Skeletal muscle tissue (tissue), 4 donors: ENCODE data around the gene EIF3D. TPM values are rescaled to one million over a fixed set of nuclear protein-coding genes. Genes with fewer than 3 reads are reported as not detected.

Experiments
- H3K27ac ChIP-seq: one replicate; pipeline ENCODE4 v1.7.0; 2013; ENCODE audit warnings: mild to moderate bottlenecking, low read depth, low read length, inconsistent platforms
- H3K27me3 ChIP-seq, 3 donors: one replicate each; pipeline ENCODE4 v1.7.0; 2013; ENCODE audit warnings: low read length in 3 of 3; ENCODE audit not compliant: control insufficient read depth in 3 of 3, insufficient read depth in 3 of 3
- H3K36me3 ChIP-seq, 3 donors: one replicate each; pipeline ENCODE4 v1.7.0; 2013; ENCODE audit warnings: low read length in 3 of 3; ENCODE audit not compliant: control insufficient read depth in 3 of 3, insufficient read depth in 3 of 3
- H3K4me1 ChIP-seq, 3 donors: one replicate each; pipeline ENCODE4 v1.7.0; 2013; ENCODE audit warnings: low read length in 3 of 3, mild to moderate bottlenecking in 3 of 3; ENCODE audit not compliant: control insufficient read depth in 3 of 3, insufficient read depth in 3 of 3
- H3K4me3 ChIP-seq, 3 donors: one replicate each; pipeline ENCODE4 v1.7.0; 2013; ENCODE audit warnings: low read length in 3 of 3
- H3K9ac ChIP-seq, 3 donors: one replicate each; pipeline ENCODE4 v1.7.0; 2013; ENCODE audit warnings: low read length in 3 of 3, mild to moderate bottlenecking in 3 of 3, moderate library complexity in 2 of 3, low read depth in 1 of 3
- H3K9me3 ChIP-seq, 3 donors: one replicate each; pipeline ENCODE4 v1.7.0; 2013; ENCODE audit warnings: low read length in 3 of 3; ENCODE audit not compliant: control insufficient read depth in 3 of 3
- total RNA-seq: library from RNA; depleted of rRNA; stranded (reverse); fragments of >200 nt; gene quantifications from one replicate; pipeline ENCODE4 v1.2.3, GENCODE V29; 2014
- donor health status: Osteomylitis.

The EIF3D gene
- total RNA-seq, 1 donor from 2014 or later, result 294 TPM

DNA sequence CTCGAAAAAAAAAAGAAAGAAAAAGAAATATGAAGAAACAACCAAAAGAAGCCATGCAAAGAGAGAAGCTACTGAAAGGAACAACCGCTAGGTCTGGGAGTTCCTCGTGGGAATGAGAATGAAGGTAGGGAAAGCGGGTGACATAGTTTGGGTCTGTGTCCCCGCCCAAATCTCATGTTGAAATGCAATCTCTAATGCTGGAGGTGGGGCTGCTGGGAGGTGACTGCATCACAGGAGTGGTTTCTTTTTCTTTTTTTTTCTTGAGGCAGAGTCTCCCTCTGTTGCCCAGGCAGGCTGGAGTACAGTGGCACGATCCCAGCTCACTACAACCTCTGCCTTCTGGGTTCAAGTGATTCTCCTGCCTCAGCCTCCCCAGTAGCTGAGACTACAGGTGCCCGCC, 37.8 kb downstream of the EIF3D start:
- Histone ChIP-seq H3K4me1 (peaks cover 0 to 3% (median 0%) of the 10 kb centered on the region in 3 donors), H3K9ac (no peak overlapping the region), H3K36me3 (peaks cover 30 to 38% (median 38%) of the 10 kb centered on the region in 3 donors), H3K9me3 (no peaks in the 10 kb centered on the region), H3K27me3 (peaks cover 0 to 3% (median 0%) of the 10 kb centered on the region in 3 donors), H3K4me3 (no peak overlapping the region), H3K27ac (no peak overlapping the region)

GRCh38 chr22:36486619-36487384, 42.2 kb downstream of the EIF3D start:
- Histone ChIP-seq H3K4me1 (peaks cover 2 to 5% (median 4%) of the 10 kb centered on the region in 3 donors), H3K27me3 (peaks cover 0 to 3% (median 0%) of the 10 kb centered on the region in 3 donors), H3K27ac (no peak overlapping the region), H3K9me3 (no peaks in the 10 kb centered on the region), H3K9ac (no peak overlapping the region), H3K4me3 (no peak overlapping the region), H3K36me3 (peaks cover 15 to 27% (median 17%) of the 10 kb centered on the region in 3 donors)

DNA sequence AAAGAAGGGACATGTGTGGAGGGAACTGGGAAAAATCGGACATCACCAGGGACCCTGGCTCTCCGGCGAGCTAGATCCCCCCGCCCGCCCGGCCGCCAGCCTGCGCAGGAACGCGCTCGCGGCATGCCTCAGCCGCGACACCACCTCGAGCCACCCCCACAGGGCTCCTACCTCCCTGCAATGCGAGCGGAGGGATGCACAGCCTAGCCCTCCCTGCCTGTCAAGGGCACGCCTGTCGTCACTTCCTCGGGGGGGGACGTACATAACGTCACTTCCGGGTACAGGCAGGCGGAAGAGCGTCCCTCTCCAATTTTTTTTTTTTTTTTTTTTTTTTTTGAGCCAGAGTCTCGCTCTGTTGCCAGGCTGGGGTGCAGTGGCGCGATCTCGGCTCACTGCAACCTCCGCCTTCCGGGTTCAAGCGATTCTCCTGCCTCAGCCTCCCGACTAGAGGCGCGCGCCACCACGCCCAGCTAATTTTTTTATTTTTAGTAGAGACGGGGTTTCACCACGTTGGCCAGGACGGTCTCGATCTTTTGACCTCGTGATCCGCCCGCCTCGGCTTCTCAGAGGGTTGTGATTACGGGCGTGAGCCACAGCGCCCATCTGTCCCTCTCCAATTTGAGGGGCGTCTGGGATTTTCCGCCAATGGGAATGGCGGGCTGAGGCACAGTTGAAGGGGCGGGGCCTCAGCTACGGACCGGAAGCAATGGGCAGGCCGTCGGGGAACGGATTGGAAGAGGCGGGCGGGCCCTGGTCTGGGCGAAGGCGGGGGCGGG, 47.4 kb downstream of the EIF3D start, which contains the start of gene TXN2:
Gene TXN2, minus strand, starts transcription at position 248 of the 776 bp plus-strand sequence. CDS start 803 bp downstream, outside the sequence.
- peak within 1 kb of the TSS; percentile 83 to 97 (median 95) for H3K9ac ChIP-seq

DNA sequence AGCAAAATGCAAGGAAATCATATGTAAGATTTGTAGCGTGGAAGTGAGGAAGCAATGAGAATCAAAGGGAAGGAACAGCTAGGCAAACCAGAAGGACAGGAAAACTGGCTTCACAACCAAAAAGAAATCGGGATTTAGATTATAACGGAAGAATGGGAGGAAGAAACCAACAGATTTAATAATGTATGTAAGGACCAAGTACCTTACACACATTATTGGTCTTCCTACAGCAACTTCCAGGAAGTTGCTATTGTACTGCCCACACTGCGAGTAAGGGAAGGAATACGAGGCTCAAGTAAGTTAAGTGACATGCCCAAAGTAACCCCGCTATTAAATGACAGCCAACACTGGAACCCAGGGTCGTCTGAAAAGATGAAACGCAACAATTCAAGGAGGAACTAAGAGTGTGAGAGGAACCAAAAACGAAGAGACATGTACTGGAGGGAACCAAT, 48.0 kb downstream of the EIF3D start:
- peaks cover 25 to 34% (median 31%) of the 10 kb centered on the region in 3 donors for H3K36me3 ChIP-seq
- H3K27me3 ChIP-seq, result no peaks in the 10 kb centered on the region
- no peaks in the 10 kb centered on the region for H3K9me3 ChIP-seq
- H3K27ac ChIP-seq, result peak overlapping the region; percentile 98
- peaks cover 13 to 16% (median 15%) of the 10 kb centered on the region in 3 donors for H3K4me1 ChIP-seq
- H3K4me3 ChIP-seq, result peak overlapping the region; percentile 82 to 98 (median 95)
- peak overlapping the region; percentile 83 to 97 (median 95) for H3K9ac ChIP-seq

More for the DNA sequence above, 47.4 kb downstream of the EIF3D start, which contains the start of gene TXN2:
- Histone ChIP-seq H3K27me3 (no peaks in the 10 kb centered on the region), H3K4me3 (peak within 1 kb of the TSS; percentile 82 to 98 (median 95)), H3K36me3 (peaks cover 21 to 28% (median 25%) of the 10 kb centered on the region in 3 donors), H3K27ac (peak within 1 kb of the TSS; percentile 98), H3K9me3 (no peaks in the 10 kb centered on the region), H3K4me1 (peaks cover 13 to 16% (median 15%) of the 10 kb centered on the region in 3 donors)

DNA sequence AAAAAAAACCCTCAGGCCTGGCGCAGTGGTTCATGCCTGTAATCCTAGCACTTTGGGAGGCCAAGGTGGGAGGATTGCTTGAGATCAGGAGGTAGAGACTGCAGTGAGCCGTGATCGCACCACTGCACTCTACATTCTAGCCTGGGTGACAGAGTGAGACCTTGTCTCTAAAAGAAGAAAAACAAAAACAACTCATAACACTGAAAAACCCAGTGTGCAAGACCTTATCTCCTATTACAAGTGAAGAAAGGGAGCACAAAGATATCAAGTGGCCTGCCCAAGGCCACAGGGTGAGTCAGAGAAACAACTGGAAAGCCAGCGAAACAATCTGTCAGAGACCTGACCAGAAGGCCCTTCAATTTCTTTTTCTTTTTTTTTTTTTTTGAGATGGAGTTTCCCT, 50.0 kb downstream of the EIF3D start:
- Histone ChIP-seq H3K9me3 (no peaks in the 10 kb centered on the region), H3K4me1 (peaks cover 15 to 20% (median 16%) of the 10 kb centered on the region in 3 donors), H3K27me3 (no peaks in the 10 kb centered on the region), H3K9ac (no peak overlapping the region), H3K36me3 (peaks cover 42 to 51% (median 49%) of the 10 kb centered on the region in 3 donors), H3K27ac (no peak overlapping the region), H3K4me3 (no peak overlapping the region)

DNA sequence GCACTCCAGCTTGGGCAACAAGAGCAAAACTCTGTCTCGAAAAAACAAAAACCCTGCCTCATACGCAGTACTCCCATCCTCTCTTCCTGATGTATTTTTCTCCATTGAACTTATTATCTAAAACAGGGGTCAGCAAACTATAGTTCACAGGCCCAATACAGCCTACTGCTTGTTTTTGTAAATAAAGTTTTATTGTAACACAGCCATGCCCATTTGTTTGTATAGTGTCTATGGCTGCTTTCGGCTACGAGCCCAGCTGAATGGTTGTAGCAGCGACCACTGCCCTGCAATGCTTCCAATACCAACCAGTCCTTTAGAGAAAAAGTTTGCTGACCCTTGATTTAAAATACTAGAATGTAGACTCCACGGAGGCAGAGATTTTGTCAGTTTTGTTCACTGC, 53.6 kb downstream of the EIF3D start:
- peaks cover 10 to 15% (median 11%) of the 10 kb centered on the region in 3 donors for H3K4me1 ChIP-seq
- no peak overlapping the region for H3K4me3 ChIP-seq
- no peak overlapping the region for H3K27ac ChIP-seq
- no peak overlapping the region for H3K9ac ChIP-seq
- H3K27me3 ChIP-seq, result no peaks in the 10 kb centered on the region
- H3K36me3 ChIP-seq, result peaks cover 59 to 73% (median 72%) of the 10 kb centered on the region in 3 donors
- H3K9me3 ChIP-seq, result no peaks in the 10 kb centered on the region

GRCh38 chr22:36472689-36473088, 56.3 kb downstream of the EIF3D start:
- H3K9ac ChIP-seq, result peak overlapping the region in 2 of 3 donors; percentile 29 to 40
- peaks cover 48 to 55% (median 55%) of the 10 kb centered on the region in 3 donors for H3K36me3 ChIP-seq
- no peaks in the 10 kb centered on the region for H3K9me3 ChIP-seq
- H3K4me3 ChIP-seq, result no peak overlapping the region
- H3K27ac ChIP-seq, result no peak overlapping the region
- peaks cover 26 to 36% (median 26%) of the 10 kb centered on the region in 3 donors for H3K4me1 ChIP-seq
- H3K27me3 ChIP-seq, result no peaks in the 10 kb centered on the region

DNA sequence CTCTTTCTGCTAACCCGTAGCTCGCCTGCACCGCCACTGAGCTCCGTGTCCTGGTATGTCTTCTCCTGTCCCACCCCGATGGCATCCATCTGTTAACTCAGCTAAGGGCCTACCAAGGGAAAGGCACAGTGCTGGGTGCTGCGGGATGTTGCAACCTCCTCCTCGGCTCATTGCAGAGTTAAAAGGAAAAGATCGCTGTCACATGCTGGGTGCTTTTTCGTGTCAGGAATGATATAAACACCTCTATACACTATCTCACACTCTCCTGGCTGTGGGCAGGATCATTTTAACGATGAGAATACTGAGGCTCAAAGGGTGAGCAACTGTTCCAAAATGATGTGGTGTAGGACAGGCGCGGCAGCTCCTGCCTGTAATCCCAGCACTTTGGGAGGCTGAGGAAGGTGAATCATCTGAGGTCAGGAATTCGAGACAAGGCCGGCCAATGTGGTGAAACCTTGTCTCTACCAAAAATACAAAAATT, 57.6 kb downstream of the EIF3D start:
- peaks cover 39 to 49% (median 40%) of the 10 kb centered on the region in 3 donors for H3K4me1 ChIP-seq
- H3K27ac ChIP-seq, result peak overlapping the region; percentile 25
- peak overlapping the region in 1 of 3 donors; percentile 20 for H3K9ac ChIP-seq
- H3K4me3 ChIP-seq, result no peak overlapping the region
- peaks cover 43 to 50% (median 47%) of the 10 kb centered on the region in 3 donors for H3K36me3 ChIP-seq
- no peaks in the 10 kb centered on the region for H3K27me3 ChIP-seq
- H3K9me3 ChIP-seq, result no peaks in the 10 kb centered on the region

GRCh38 chr22:36470994-36471331, 58.0 kb downstream of the EIF3D start:
- Histone ChIP-seq H3K9ac (peak overlapping the region in 1 of 3 donors; percentile 20), H3K36me3 (peaks cover 41 to 47% (median 43%) of the 10 kb centered on the region in 3 donors), H3K4me3 (no peak overlapping the region), H3K27ac (no peak overlapping the region), H3K9me3 (no peaks in the 10 kb centered on the region), H3K4me1 (peaks cover 43 to 53% (median 44%) of the 10 kb centered on the region in 3 donors), H3K27me3 (no peaks in the 10 kb centered on the region)
